NCI-H2171 treated with DMSO at 0.1 percent for 48 hours (cell line): ENCODE measurements around the gene GBP5.
"Not testable (repeated sequence)": the region's sequence is repeated elsewhere in the genome, so short reads cannot be mapped to it uniquely, and the experiment has no call there.

Source experiments
- DNase-seq: peaks from one replicate; lab custom pipeline; 2025; lab: John Stamatoyannopoulos, UW

Gene GBP5

GRCh38 chr1:89284078-89284763 is 11.6 kb upstream of the GBP5 start:
- DNase-seq = not testable (repeated sequence)

DNA sequence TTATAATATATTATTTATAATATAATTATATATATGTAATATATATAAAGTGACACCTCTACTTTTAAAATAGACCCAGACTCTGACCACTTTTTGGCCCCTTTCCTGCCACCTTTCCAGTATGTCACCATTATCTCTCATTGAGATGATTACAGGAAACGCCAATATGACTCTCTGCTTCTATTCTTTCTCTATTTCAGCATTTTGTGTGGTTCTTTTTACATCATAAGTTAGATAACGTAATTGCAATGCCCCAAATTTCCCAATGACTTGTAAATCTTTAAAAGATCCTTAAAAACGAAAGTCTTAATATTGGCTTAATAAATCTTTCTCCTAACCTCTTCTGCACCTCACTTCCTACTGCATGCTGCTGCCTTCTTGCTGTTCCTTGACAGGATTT is 8.1 kb upstream of the GBP5 start:
- no peak for DNase-seq

DNA sequence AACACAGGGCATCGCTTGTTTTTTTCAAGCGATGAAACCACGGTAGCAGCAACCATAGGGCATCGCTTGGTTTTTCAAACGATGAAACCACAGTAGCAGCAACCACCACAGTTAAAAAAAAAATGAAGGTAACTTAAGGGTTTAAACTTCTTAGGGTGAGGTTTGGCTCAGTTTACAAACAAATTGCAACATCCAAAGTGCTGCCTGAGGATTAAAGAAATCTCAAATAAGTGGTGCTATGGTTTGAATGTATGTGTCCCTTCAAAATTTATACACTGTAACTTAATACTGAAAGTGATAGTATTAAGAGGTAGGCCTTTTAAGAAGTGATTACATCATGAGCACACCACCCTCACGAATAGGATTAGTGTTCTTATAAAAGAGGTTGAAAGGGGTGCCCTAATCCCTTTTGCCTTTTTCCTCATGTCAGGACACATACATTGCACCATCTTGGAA is 6.4 kb upstream of the GBP5 start:
- no peak for DNase-seq

GRCh38 chr1:89277725-89278124 is 5.1 kb upstream of the GBP5 start:
- DNase-seq = no peak

DNA sequence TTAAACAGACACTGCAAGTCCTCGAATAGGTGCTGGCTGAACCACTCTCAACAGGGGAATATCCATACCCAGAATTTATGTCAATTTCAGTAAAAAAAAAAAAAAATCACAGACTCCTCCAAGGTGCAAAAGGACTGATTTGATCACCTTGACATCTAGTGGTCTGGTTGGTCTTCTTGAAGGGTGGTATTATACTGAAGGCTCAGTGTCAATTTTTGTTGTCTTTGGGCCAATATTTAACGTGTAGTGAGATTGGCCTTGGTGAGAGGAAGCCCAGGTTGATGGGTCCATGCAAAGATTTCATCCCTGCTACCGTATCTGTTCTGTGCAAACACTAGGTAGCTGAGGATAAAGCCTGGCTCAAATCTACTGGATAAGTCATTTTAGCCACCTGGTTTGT is 4.0 kb upstream of the GBP5 start:
- no peak for DNase-seq

- DNase-seq = no peak
Measured at GRCh38 chr1:89274411-89274857, 1.8 kb upstream of the GBP5 start.

- DNase-seq = no peak
Measured at GRCh38 chr1:89273324-89273778, 691 bp upstream of the GBP5 start.

DNA sequence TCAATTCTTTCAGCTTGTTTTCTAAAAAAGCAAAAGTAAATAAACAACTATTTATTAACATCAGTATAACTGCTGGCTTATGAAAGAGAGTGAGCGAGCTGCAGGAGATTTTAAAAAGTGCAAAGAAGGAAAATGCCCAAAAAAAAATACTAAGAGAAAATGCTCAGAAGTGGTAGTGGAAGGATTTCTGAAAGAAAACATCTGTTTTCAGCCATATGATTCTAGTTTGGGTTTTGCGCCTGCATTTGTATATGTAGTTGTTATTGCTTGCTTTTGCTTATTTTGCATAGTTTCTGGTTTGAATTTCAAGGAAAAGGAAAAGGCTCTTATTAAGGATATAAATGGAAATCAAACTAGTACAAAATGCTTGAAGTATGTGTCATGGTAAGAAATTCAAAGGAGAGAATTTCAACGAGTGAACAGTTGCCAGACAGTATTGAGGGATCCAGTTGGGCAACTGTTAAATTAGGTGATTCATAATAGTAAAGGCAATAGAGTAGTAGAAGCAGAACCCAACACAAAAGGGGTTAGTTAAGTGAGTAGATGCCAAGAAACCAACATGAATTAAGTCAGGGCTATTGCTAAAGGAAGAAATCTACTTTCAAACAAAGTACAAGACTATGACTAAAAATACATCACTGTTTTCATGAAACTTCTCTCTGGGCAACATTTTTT is 1.2 kb downstream of the GBP5 start:
- no peak for DNase-seq

DNA sequence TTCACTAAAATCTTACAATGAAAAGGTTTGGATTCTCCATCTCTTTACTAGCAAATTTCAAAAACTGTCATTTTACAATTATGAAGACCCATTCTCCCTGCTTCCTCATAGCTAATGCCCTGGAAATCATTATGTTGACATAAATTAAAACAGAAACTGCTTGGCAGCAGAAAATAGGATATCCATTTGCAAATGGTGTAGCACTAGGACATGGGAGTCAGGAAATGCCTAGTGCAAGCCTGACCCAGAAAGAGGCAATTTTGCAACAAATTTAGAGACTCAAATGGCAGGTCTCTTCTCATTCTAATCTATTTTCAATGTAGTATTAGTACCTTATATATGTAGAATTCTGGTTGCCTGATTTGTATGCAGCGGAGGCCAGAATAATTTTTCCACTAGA is 2.2 kb downstream of the GBP5 start:
- DNase-seq = no peak

DNA sequence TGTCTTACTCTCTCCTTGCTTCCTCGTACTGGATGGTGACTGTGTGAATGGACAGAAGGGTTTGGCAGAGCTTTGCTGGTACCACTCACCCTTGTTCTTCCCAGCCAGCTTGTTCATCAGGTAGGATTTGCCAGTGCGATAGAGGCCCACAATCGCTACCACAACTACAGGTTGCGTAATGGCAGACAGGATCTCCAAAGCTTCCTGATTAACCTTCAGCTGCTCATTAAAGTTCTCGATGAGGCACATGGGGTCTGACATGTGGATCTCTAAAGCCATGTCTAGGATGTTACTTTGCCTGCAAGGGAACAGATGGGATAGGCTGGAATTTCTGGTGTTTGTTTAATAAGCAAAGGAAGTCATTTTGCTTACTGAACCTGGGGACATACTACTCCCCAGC is 3.4 kb downstream of the GBP5 start:
- no peak for DNase-seq

- DNase-seq = no peak
Measured at GRCh38 chr1:89262643-89263042, 10.0 kb downstream of the GBP5 start.

DNA sequence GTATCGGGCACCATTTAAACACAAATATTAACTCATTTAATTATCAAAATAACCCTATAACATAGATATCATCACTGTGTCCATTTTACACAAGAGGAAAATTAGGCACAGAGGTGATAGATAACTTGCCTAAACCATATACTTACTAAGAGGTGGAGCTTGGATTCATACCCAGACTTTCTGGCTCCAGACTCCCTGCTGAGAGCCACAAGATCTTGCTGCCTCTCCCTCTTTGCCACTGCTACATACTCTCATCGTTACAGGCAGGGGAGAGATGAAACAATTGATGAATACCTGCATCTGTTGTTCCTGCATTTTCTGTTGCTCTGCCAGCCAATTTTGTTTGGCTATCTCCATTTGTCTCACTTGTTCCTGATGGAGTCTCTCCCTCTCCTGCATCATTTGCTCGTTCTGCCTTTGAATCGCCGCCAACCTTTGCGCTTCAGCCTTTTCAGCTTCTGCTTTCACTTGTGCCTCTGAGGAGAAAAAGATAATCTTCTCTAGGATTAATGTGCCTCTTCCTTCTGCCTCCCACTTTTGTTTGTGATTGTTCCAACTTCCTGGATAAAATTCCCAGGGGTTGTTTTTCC is 10.6 kb downstream of the GBP5 start:
- peak; percentile 26 for DNase-seq

- no peak for DNase-seq
Measured at GRCh38 chr1:89260566-89261255, 11.9 kb downstream of the GBP5 start.

- no peak for DNase-seq
Measured at GRCh38 chr1:89260042-89260441, 12.6 kb downstream of the GBP5 start.

DNA sequence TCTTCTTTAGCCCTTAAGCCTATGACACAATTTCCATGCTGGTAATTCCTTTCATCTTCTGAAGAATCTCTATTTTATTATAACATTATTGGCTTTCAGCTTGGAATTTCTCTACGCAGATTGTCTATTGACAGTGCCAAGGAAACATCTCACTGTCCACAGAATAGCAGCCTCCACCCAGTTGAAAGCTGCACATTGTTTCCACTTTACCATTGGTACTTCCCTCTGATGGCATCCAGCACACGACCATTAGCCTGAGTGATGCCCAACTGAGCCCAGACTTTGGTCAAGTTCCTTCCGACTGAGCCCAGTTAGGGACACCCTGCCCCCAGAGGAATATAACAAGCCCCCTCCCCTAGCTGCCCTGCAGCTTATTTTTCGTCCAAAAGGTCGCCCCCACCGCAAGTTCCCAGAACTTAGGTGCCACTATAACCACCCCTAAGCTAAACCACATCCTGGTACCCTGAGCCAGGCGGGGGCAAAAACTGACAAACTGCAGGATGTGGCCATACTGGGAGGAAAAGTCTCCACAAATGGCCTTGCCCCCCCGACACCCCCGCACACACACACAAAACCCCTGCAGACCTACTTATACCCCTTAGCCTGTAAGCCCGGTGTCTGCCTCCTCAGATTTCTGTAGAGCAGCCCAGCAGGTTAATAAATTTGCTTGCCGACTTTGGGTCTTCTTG is 13.2 kb downstream of the GBP5 start:
- no peak for DNase-seq

- DNase-seq = no peak
Measured at GRCh38 chr1:89257041-89257440, 15.6 kb downstream of the GBP5 start.

GRCh38 chr1:89255581-89255980 is 17.1 kb downstream of the GBP5 start:
- DNase-seq = not testable (repeated sequence)

GRCh38 chr1:89254658-89255287 is 17.9 kb downstream of the GBP5 start:
- DNase-seq = peak; percentile 27

- DNase-seq = no peak
Measured at GRCh38 chr1:89243046-89243445, 29.6 kb downstream of the GBP5 start.
